ENCODE measurements around the gene ZBTB38.

ZBTB38 gene

GRCh38 chr3:141405591-141405990, 37.3 kb downstream of the ZBTB38 start:
- no peak overlapping the region for H2BK120ac ChIP-seq (ENCODE audit: low read depth, low read length)
- no peak overlapping the region for H3K4ac ChIP-seq (ENCODE audit: low read length)
- H3K79me1 ChIP-seq (ENCODE audit: low read depth, low read length) = no peaks in the 10 kb centered on the region
- peaks cover 0 to 2% (median 0%) of the 10 kb centered on the region in 3 experiments for H3K27me3 ChIP-seq (ENCODE audit: control insufficient read depth in 3 of 3, insufficient read depth in 3 of 3, low read depth in 1 of 3, low read length in 3 of 3)
- H3K23ac ChIP-seq (ENCODE audit: low read depth, low read length, poor library complexity) = no peak overlapping the region
- no peak overlapping the region for H3K9ac ChIP-seq (ENCODE audit: low read depth, low read length, poor library complexity)
- no peak overlapping the region for H2AFZ ChIP-seq (ENCODE audit: low read length)
- H3K4me3 ChIP-seq (ENCODE audit: low read length in 2 of 2) = no peak overlapping the region
- H2BK15ac ChIP-seq (ENCODE audit: low read length) = no peak overlapping the region
- no peak overlapping the region for H2BK12ac ChIP-seq (ENCODE audit: low read length)
- no peak overlapping the region for H3K27ac ChIP-seq (replicated peaks; ENCODE audit: low read length)
- WGBS, 2 donors (ENCODE audit: extremely low coverage in 2 of 2, insufficient read length in 2 of 2, insufficient replicate concordance in 1 of 2) = no CpG with 5 or more reads among the region's 4 CpGs
- DNase-seq (ENCODE audit: low spot score) = no peak
- H3K9me3 ChIP-seq (replicated peaks in 1 of 2; ENCODE audit: control insufficient read depth in 2 of 2, insufficient read depth in 1 of 2, low read depth in 1 of 2, low read length in 2 of 2) = no peaks in the 10 kb centered on the region
- no peak overlapping the region for H3K18ac ChIP-seq (ENCODE audit: low read length)
- H2AK5ac ChIP-seq (ENCODE audit: low read depth, low read length) = no peak overlapping the region
- peaks cover 2 to 25% of the 10 kb centered on the region in 2 donors for H3K36me3 ChIP-seq (replicated peaks in 1 of 2; ENCODE audit: control insufficient read depth in 2 of 2, insufficient read depth in 2 of 2, low read length in 2 of 2)
- H4K8ac ChIP-seq (ENCODE audit: low read depth, low read length) = no peak overlapping the region
- no peak overlapping the region for H4K91ac ChIP-seq (ENCODE audit: low read depth, low read length, poor library complexity)
- no peak overlapping the region for H2BK5ac ChIP-seq (ENCODE audit: low read length)
- no peak overlapping the region for H3K14ac ChIP-seq (ENCODE audit: low read length)
- H3K4me1 ChIP-seq (ENCODE audit: control insufficient read depth in 2 of 2, insufficient read depth in 1 of 2, low read depth in 1 of 2, low read length in 2 of 2) = peaks cover 0 to 7% of the 10 kb centered on the region in 2 donors
- H3K4me2 ChIP-seq (ENCODE audit: insufficient read depth, low read length, poor library complexity, severe bottlenecking) = no peak overlapping the region

GRCh38 chr3:141406265-141406664, 38.0 kb downstream of the ZBTB38 start:
- H3K27ac ChIP-seq (replicated peaks; ENCODE audit: low read length) = no peak overlapping the region

GRCh38 chr3:141407047-141407446, 38.7 kb downstream of the ZBTB38 start:
- Histone ChIP-seq H3K27ac (replicated peaks; ENCODE audit: low read length) (no peak overlapping the region), H3K4me2 (ENCODE audit: insufficient read depth, low read length, poor library complexity, severe bottlenecking) (no peak overlapping the region), H3K4me3 (ENCODE audit: low read length in 2 of 2) (no peak overlapping the region), H3K14ac (ENCODE audit: low read length) (no peak overlapping the region), H3K18ac (ENCODE audit: low read length) (no peak overlapping the region), H2BK15ac (ENCODE audit: low read length) (no peak overlapping the region), H3K9me3 (replicated peaks in 1 of 2; ENCODE audit: control insufficient read depth in 2 of 2, insufficient read depth in 1 of 2, low read depth in 1 of 2, low read length in 2 of 2) (no peaks in the 10 kb centered on the region), H2AFZ (ENCODE audit: low read length) (no peak overlapping the region), H2BK5ac (ENCODE audit: low read length) (no peak overlapping the region), H2AK5ac (ENCODE audit: low read depth, low read length) (no peak overlapping the region), H3K36me3 (replicated peaks in 1 of 2; ENCODE audit: control insufficient read depth in 2 of 2, insufficient read depth in 2 of 2, low read length in 2 of 2) (peaks cover 2 to 25% of the 10 kb centered on the region in 2 donors), H4K8ac (ENCODE audit: low read depth, low read length) (no peak overlapping the region), H3K27me3 (ENCODE audit: control insufficient read depth in 3 of 3, insufficient read depth in 3 of 3, low read depth in 1 of 3, low read length in 3 of 3) (peaks cover 0 to 2% (median 0%) of the 10 kb centered on the region in 3 experiments), H3K4ac (ENCODE audit: low read length) (no peak overlapping the region), H2BK120ac (ENCODE audit: low read depth, low read length) (no peak overlapping the region), H3K79me1 (ENCODE audit: low read depth, low read length) (no peaks in the 10 kb centered on the region), H2BK12ac (ENCODE audit: low read length) (no peak overlapping the region), H3K4me1 (ENCODE audit: control insufficient read depth in 2 of 2, insufficient read depth in 1 of 2, low read depth in 1 of 2, low read length in 2 of 2) (peaks cover 0 to 2% of the 10 kb centered on the region in 2 donors), H3K23ac (ENCODE audit: low read depth, low read length, poor library complexity) (no peak overlapping the region), H3K9ac (ENCODE audit: low read depth, low read length, poor library complexity) (no peak overlapping the region), H4K91ac (ENCODE audit: low read depth, low read length, poor library complexity) (no peak overlapping the region)
- no CpG with 5 or more reads among the region's 4 CpGs for WGBS, 2 donors (ENCODE audit: extremely low coverage in 2 of 2, insufficient read length in 2 of 2, insufficient replicate concordance in 1 of 2)
- DNase-seq (ENCODE audit: low spot score) = no peak

More at GRCh38 chr3:141406265-141406664, 38.0 kb downstream of the ZBTB38 start:
- Histone ChIP-seq H2AK5ac (ENCODE audit: low read depth, low read length) (no peak overlapping the region), H4K8ac (ENCODE audit: low read depth, low read length) (no peak overlapping the region), H2BK5ac (ENCODE audit: low read length) (no peak overlapping the region), H3K18ac (ENCODE audit: low read length) (no peak overlapping the region), H3K36me3 (replicated peaks in 1 of 2; ENCODE audit: control insufficient read depth in 2 of 2, insufficient read depth in 2 of 2, low read length in 2 of 2) (peaks cover 2 to 25% of the 10 kb centered on the region in 2 donors), H3K79me1 (ENCODE audit: low read depth, low read length) (no peaks in the 10 kb centered on the region), H2BK12ac (ENCODE audit: low read length) (no peak overlapping the region), H3K9me3 (replicated peaks in 1 of 2; ENCODE audit: control insufficient read depth in 2 of 2, insufficient read depth in 1 of 2, low read depth in 1 of 2, low read length in 2 of 2) (no peaks in the 10 kb centered on the region), H2BK120ac (ENCODE audit: low read depth, low read length) (no peak overlapping the region), H3K23ac (ENCODE audit: low read depth, low read length, poor library complexity) (no peak overlapping the region), H3K4me3 (ENCODE audit: low read length in 2 of 2) (no peak overlapping the region), H4K91ac (ENCODE audit: low read depth, low read length, poor library complexity) (no peak overlapping the region), H3K14ac (ENCODE audit: low read length) (no peak overlapping the region), H3K4ac (ENCODE audit: low read length) (no peak overlapping the region), H3K27me3 (ENCODE audit: control insufficient read depth in 3 of 3, insufficient read depth in 3 of 3, low read depth in 1 of 3, low read length in 3 of 3) (peaks cover 0 to 2% (median 0%) of the 10 kb centered on the region in 3 experiments), H2AFZ (ENCODE audit: low read length) (no peak overlapping the region), H3K4me2 (ENCODE audit: insufficient read depth, low read length, poor library complexity, severe bottlenecking) (no peak overlapping the region), H3K4me1 (ENCODE audit: control insufficient read depth in 2 of 2, insufficient read depth in 1 of 2, low read depth in 1 of 2, low read length in 2 of 2) (peaks cover 0 to 5% of the 10 kb centered on the region in 2 donors), H3K9ac (ENCODE audit: low read depth, low read length, poor library complexity) (no peak overlapping the region), H2BK15ac (ENCODE audit: low read length) (no peak overlapping the region)
- no peak for DNase-seq (ENCODE audit: low spot score)
- no CpG with 5 or more reads among the region's 2 CpGs for WGBS, 2 donors (ENCODE audit: extremely low coverage in 2 of 2, insufficient read length in 2 of 2, insufficient replicate concordance in 1 of 2)

GRCh38 chr3:141407825-141408224, 39.5 kb downstream of the ZBTB38 start:
- no peak overlapping the region for H2BK120ac ChIP-seq (ENCODE audit: low read depth, low read length)
- H3K4me1 ChIP-seq (ENCODE audit: control insufficient read depth in 2 of 2, insufficient read depth in 1 of 2, low read depth in 1 of 2, low read length in 2 of 2) = peaks cover under 1 to 4% of the 10 kb centered on the region in 2 donors
- no peak overlapping the region for H3K18ac ChIP-seq (ENCODE audit: low read length)
- no peak overlapping the region for H2AFZ ChIP-seq (ENCODE audit: low read length)
- no peaks in the 10 kb centered on the region for H3K79me1 ChIP-seq (ENCODE audit: low read depth, low read length)
- no peak overlapping the region for H2BK5ac ChIP-seq (ENCODE audit: low read length)
- H3K9me3 ChIP-seq (replicated peaks in 1 of 2; ENCODE audit: control insufficient read depth in 2 of 2, insufficient read depth in 1 of 2, low read depth in 1 of 2, low read length in 2 of 2) = no peaks in the 10 kb centered on the region
- H3K27ac ChIP-seq (replicated peaks; ENCODE audit: low read length) = no peak overlapping the region
- H3K14ac ChIP-seq (ENCODE audit: low read length) = no peak overlapping the region
- no peak overlapping the region for H3K4me3 ChIP-seq (ENCODE audit: low read length in 2 of 2)
- no peak overlapping the region for H4K91ac ChIP-seq (ENCODE audit: low read depth, low read length, poor library complexity)
- no peak for DNase-seq (ENCODE audit: low spot score)
- H3K36me3 ChIP-seq (replicated peaks in 1 of 2; ENCODE audit: control insufficient read depth in 2 of 2, insufficient read depth in 2 of 2, low read length in 2 of 2) = peaks cover 2 to 25% of the 10 kb centered on the region in 2 donors
- H2BK15ac ChIP-seq (ENCODE audit: low read length) = no peak overlapping the region
- no CpG with 5 or more reads among the region's 2 CpGs for WGBS, 2 donors (ENCODE audit: extremely low coverage in 2 of 2, insufficient read length in 2 of 2, insufficient replicate concordance in 1 of 2)
- no peak overlapping the region for H3K4ac ChIP-seq (ENCODE audit: low read length)
- H2BK12ac ChIP-seq (ENCODE audit: low read length) = no peak overlapping the region
- no peak overlapping the region for H3K4me2 ChIP-seq (ENCODE audit: insufficient read depth, low read length, poor library complexity, severe bottlenecking)
- no peak overlapping the region for H3K9ac ChIP-seq (ENCODE audit: low read depth, low read length, poor library complexity)
- no peak overlapping the region for H3K23ac ChIP-seq (ENCODE audit: low read depth, low read length, poor library complexity)
- no peak overlapping the region for H4K8ac ChIP-seq (ENCODE audit: low read depth, low read length)
- H3K27me3 ChIP-seq (ENCODE audit: control insufficient read depth in 3 of 3, insufficient read depth in 3 of 3, low read depth in 1 of 3, low read length in 3 of 3) = peaks cover 0 to 2% (median 0%) of the 10 kb centered on the region in 3 experiments
- no peak overlapping the region for H2AK5ac ChIP-seq (ENCODE audit: low read depth, low read length)

Measured in neuronal stem cell (in vitro differentiated cells).